ENCODE measurements around the gene MAPK4.
"Not testable (repeated sequence)": the region's sequence is repeated elsewhere in the genome, so short reads cannot be mapped to it uniquely, and the experiment has no call there.

MAPK4 gene

GRCh38 chr18:50559752-50560680 is at the start of gene MAPK4:
MAPK4 (plus strand) TSS chr18:50560087; CDS start chr18:50663959, 103,872 bp downstream.
- intact Hi-C loops (cut with DNase I): no loop called here
- DNase-seq: peak in 9 of 10 donors; percentile 26 to 93 (median 57)

DNA sequence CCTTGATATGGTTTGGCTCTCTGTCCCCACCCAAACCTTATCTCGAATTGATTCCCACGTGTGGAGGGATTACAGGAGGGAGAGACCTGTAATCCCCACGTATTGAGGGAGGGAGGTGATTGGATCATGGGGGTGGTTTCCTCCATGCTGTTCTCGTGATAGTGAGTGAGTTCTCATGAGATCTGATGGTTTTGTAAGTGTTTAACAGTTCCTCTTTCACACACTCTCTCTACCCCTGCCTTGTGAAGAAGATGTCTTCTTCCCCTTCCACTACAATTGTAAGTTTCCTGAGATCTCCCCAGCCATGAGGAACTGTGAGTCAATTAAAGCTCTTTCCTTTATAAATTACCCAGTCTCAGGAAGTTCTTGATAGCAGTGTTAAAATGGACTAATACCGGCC is 42.6 kb upstream of the MAPK4 start:
- intact Hi-C loops (cut with DNase I); DNase-seq: not testable (repeated sequence)

DNA sequence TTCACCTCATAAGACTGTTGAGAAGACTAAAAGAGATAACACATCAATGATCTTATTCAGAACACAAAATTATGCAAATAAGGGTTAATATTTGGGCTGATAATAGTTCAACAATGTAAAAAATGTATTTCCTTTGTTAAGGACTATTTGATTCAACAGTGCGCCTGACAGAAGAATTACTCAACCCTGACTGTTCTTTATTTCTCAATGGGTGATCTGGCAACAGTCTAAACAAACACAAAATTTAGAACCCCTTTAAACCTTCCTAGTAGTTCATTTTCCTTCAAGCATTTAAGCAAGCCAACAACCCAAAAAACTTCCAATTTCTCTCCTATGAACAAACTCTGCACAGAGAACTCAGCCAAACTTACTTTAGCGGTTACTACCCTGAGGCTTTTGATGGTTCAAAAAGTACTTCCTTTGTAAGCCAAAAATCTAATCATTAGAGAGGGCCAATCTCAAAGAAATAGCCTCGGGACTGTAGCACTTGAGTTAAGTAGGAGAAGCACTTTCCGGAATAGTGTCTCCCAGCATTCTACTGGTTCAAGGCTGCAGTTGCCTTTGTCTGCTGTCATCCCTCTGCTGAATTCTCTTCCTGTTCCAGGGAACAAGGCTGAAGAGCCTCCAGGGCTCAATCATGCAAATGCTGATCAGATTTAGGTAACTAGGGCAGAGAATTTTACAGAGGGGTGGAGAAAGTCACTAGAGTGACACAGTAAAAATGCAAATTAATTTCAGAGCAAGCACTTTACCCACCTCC is 40.9 kb upstream of the MAPK4 start:
- DNase-seq: no peak
- intact Hi-C loops (cut with DNase I): no loop called here

DNA sequence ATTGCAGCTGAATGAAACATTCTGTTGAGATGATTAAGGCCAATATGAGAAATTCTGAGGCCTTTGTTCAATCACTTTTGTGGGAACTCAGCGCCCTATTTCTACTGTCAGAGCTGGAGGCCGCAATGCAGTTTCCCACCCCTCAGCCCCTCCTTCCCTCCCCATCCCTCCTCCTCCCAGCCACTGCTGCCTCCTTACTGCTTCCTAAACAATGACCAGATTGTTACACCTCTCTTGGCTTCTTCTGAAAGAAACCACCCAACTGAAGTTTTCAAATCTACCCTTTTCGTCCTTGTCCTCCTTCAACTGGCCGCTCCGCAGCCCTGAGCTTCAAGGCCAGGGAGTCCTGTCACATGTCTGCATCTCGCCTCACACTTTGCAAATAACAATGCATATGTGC is 36.7 kb upstream of the MAPK4 start:
- peak in 1 of 10 donors; percentile 6 for DNase-seq
- intact Hi-C loops (cut with DNase I): no loop called here

GRCh38 chr18:50527636-50528307 is 32.1 kb upstream of the MAPK4 start:
- no peak for DNase-seq

DNA sequence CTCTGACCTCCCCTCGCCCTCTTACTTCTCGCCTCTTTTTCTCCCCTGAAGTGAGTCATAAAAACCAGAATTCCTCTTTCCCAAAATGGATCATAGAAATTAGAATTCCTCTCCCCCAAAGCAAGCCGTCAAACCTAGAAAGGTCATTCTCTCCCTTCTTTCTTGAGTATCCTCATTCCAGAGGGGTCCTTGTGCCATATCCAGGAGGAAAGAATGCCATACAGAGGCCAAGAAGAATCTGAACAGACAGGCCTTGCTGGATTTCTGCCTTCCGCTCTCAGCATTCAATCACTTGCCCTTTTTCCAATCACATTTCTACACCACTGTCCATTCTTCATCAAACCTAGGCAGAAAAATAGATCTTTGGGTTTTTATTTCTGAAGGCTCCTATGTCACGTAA is 31.1 kb upstream of the MAPK4 start:
- intact Hi-C loops (cut with DNase I): no loop called here
- no peak for DNase-seq

More at GRCh38 chr18:50527636-50528307, 32.1 kb upstream of the MAPK4 start:
- intact Hi-C loops (cut with DNase I): no loop called here

DNA sequence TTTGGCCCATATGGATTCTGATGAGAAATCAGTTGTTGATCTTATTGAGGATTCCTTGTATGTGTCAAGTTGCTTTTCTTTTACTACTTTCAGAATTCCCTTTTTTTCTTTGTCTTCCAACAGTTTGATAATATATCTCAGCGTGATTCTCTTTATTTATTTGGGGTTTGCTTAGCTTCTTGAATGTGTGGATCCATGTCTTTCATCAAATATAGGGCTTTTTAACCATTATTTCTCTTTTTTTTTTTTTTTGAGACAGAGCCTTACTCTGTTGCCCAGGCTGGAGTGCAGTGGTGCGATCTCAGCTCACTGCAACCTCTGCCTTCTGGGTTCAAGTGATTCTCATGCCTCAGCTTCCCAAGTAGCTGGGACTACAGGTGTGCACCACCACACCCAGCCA is 26.1 kb upstream of the MAPK4 start:
- DNase-seq; intact Hi-C loops (cut with DNase I): not testable (repeated sequence)

DNA sequence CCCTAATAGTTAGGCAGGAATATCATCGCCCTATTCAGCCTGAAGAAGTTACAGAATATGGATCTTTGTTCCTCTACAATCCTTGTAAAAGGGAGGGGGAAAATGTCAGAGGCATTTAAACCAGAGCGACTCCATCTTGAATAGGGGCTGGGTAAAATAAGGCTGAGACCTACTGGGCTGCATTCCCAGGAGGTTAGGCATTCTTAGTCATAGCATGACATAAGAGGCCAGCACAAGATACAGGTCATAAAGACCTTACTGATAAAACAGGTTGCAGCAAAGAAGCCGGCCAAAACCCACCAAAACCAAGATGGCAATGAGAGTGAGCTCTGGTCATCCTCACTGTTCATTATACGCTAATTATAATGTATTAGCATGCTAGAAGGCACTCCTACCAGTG is 15.4 kb upstream of the MAPK4 start:
- DNase-seq; intact Hi-C loops (cut with DNase I): not testable (repeated sequence)

GRCh38 chr18:50545936-50546335 is 14.0 kb upstream of the MAPK4 start:
- intact Hi-C loops (cut with DNase I): no loop called here
- peak in 1 of 10 donors; percentile 75 for DNase-seq

GRCh38 chr18:50548160-50548559 is 11.7 kb upstream of the MAPK4 start:
- no peak for DNase-seq
- intact Hi-C loops (cut with DNase I): no loop called here

DNA sequence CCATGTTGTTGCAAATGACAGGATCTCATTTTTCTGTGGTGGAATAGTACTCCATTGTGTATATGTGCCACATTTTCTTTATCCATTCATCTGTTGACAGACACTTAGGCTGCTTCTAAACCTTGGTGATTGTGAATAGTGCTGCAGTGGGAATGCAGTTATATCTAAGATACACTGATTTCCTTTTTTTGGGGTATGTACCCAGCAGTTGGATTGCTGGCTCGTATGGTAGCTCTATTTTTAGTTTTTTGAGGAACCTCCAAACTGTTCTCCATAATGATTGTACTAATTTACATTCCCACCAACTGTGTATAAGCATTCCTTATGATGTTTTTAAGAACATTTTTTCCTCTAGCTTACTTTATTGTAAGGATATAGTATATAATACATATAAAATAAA is 8.2 kb upstream of the MAPK4 start:
- DNase-seq; intact Hi-C loops (cut with DNase I): not testable (repeated sequence)

DNA sequence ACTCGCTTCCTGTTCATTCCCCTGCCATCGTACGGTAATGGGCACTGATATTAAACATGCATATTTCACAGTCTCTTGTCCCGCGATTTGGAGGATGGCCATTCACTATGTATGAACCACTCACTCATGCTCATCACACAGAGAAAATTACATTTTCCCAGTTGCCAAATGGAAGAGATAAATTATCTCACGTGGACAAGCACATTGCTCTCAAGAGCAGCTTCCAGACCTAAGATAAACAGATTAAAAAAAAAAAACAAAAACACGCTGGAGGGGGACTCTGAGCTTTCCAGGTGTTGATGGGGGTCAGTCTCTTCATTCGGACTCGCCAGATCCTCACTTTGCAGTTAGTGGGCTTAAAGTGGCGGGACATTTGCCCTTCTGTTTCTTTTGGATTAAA is 1.7 kb upstream of the MAPK4 start:
- intact Hi-C loops (cut with DNase I): no loop called here
- no peak for DNase-seq

- peak in 2 of 10 donors; percentile 15 to 84 for DNase-seq
Measured at GRCh38 chr18:50558948-50559751, 737 bp upstream of the MAPK4 start.

DNA sequence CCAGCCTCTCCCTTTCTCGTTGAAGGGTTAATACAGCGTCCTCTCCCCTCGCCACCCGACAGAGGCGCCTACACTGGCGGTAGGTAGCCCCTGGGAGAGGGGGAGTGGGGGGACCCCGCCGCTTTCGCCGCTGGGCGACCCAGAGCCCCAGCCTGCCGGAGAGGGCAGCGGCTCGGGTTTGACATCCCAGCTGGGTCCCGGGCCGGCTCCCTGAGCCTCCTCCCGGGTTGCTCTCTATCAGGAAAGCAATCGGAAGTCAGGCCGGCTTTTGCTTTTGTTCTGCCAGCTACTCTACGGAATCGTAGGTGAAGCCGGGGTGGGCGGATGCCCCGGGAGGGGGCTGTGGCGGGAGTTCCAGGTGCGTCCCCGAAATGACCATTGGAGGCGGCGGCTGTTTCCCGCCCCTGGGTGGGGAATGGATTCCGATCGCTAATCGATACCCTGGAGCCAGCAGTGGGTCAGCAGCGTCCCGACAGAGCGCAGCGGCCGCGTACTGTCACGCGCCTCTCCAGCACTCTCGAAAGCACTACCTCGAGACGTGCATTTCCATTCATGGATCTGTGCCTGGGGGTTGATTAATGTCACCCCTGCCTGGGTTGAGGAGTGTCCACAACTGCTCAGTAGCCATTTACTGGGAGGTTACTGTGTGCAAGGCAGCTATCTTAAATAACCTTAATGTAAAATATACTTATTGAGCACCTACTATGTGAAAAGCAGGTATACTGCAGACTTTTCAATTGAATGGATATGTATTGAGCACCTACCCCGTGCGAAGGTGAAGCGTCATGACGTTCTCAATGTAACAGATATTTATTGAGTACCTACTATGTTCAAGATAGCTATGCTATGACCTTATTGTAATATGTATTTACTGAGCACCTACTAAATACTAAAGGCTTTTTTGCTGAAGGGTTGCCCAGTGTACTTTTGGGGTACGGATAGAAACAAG is 1.1 kb downstream of the MAPK4 start:
- DNase-seq: peak in 4 of 10 donors; percentile 12 to 84 (median 75)
- intact Hi-C loops (cut with DNase I): no loop called here

More at GRCh38 chr18:50558948-50559751, 737 bp upstream of the MAPK4 start:
- intact Hi-C loops (cut with DNase I): no loop called here

DNA sequence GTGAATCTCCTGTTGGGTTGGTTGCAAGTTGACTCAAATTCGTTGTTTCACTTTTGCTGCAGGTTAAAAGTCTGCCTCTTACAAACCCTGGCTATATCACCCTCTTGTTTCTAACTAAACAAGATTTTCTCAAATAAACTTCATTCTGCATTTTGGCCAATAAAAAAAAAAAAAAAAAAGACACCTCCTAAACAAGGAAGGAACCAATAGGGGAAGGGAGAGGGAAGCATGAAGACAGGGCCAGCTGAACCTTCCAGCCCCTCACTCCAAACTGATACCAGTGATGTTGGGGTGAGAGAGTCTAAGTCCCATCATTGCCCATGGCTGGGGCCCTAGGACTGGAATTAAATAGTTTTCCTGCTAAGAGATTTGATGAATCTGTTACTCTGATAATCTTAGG is 2.4 kb downstream of the MAPK4 start:
- DNase-seq; intact Hi-C loops (cut with DNase I): not testable (repeated sequence)

GRCh38 chr18:50562686-50563085 is 2.8 kb downstream of the MAPK4 start:
- DNase-seq: no peak
- intact Hi-C loops (cut with DNase I): no loop called here

GRCh38 chr18:50563376-50563775 is 3.5 kb downstream of the MAPK4 start:
- intact Hi-C loops (cut with DNase I): no loop called here
- DNase-seq: no peak

DNA sequence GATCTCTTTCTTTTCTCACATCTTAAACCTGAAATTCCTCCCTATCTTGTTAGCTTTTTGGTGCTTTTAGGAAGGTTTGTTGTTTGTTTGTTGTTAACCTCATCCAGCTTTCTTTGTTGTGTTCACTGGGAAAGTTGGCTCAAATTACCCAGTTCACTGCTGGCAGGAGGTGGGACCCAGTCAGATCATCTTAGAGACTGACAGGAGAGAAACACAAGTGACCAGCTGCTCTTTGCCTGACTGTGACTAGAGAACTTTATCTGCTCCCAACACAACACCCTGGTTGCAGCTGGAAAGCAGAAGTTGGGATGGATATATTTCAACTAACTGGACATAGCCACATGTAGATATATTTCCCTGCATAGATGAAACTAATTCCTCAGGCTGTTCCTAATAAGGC is 10.0 kb downstream of the MAPK4 start:
- no peak for DNase-seq
- intact Hi-C loops (cut with DNase I): no loop called here

GRCh38 chr18:50571606-50572005 is 11.7 kb downstream of the MAPK4 start:
- no peak for DNase-seq
- intact Hi-C loops (cut with DNase I): no loop called here
